ENCODE data around the gene SURF1.
"Not testable (repeated sequence)": the region's sequence is repeated elsewhere in the genome, so short reads cannot be mapped to it uniquely, and the experiment has no call there.

SURF1 gene

DNA sequence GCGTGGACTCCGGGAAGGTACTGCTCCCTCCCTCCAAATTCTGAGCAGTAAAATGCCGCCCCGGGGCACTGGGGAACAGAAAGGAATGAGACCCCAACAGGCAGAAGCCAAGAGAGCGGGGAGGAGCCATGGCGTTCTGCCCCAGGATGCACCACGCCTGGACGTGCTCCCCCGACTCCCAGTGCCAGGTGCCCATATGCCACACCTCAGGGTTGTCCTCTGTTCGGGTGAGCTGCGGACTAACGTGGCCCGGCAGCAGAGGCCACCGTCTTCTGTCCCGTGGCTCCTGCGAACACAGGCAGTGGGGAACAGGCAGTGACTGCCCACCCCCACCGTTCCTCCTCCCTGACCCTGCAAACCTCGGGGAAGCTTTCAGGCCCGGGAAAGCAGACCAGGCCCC is 25.1 kb downstream of the SURF1 start:
- no peak for DNase-seq (ENCODE audit: low read depth)
- no peak for TF ChIP-seq CTCF (conservative IDR thresholded peaks at IDR 0.05; ENCODE audit: low read length)
- H3K4me3 ChIP-seq (ENCODE audit: low read length): no peak overlapping the region

GRCh38 chr9:133329306-133330156 is 26.8 kb downstream of the SURF1 start:
- TF ChIP-seq CTCF (conservative IDR thresholded peaks at IDR 0.05; ENCODE audit: low read length): peak; percentile 51
- H3K4me3 ChIP-seq (ENCODE audit: low read length); DNase-seq (ENCODE audit: low read depth): not testable (repeated sequence)

DNA sequence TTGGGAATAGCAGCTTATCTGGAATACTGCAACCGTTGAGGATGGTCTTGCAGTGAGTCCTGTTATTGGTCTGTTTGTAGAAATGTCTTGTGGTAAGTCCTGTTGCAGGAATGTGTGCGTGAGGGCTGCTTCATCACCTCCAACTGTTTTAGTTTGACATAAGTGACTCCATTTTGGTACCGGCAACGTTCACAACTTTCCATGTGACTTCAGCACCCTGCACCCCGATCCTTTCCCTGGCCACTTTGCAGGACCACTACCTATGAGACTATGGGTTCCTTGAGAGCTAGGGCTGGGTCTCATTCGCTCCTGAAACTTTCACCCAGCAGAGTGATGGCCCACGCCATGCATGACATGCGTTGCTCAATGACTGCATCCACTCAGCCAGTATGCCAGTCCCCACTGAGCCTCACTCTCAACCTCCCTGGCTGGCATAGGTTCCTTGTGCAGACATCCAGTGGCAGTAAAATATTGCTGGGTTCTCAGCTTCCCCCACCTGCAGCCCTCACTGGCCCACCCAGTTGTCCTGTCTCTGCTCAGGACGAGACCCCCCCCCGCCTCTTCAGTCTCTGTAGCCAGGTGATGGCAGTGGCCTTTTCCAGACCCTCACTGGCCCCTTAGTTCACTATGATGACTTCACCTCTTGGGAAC is 28.3 kb downstream of the SURF1 start:
- no peak for DNase-seq (ENCODE audit: low read depth)
- no peak overlapping the region for H3K4me3 ChIP-seq (ENCODE audit: low read length)
- no peak for TF ChIP-seq CTCF (conservative IDR thresholded peaks at IDR 0.05; ENCODE audit: low read length)

DNA sequence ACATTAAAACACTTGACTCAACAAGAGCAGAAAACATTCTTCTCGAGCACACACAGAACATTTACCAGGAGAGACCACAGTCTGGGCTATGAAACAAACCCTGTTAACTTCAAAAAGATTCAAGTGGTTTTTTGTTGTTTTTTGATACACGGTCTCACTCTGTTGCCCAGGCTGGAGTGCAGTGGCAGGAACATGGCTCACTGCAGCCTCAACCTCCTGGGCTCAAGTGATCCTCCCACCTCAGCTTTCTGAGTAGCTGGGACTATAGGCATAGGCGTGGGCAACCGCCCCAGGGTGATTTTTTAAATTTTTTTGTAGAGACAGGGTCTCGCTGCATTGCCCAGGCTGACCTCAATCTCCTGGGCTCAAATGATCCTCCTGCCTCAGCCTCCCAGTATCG is 29.3 kb downstream of the SURF1 start:
- not testable (repeated sequence) for DNase-seq (ENCODE audit: low read depth); H3K4me3 ChIP-seq (ENCODE audit: low read length)

GRCh38 chr9:133323991-133324703 is 32.1 kb downstream of the SURF1 start:
- no peak for DNase-seq (ENCODE audit: low read depth)
- no peak for TF ChIP-seq CTCF (conservative IDR thresholded peaks at IDR 0.05; ENCODE audit: low read length)
- H3K4me3 ChIP-seq (ENCODE audit: low read length): no peak overlapping the region

GRCh38 chr9:133323211-133323610 is 33.1 kb downstream of the SURF1 start:
- H3K4me3 ChIP-seq (ENCODE audit: low read length): no peak overlapping the region
- no peak for TF ChIP-seq CTCF (conservative IDR thresholded peaks at IDR 0.05; ENCODE audit: low read length)

DNA sequence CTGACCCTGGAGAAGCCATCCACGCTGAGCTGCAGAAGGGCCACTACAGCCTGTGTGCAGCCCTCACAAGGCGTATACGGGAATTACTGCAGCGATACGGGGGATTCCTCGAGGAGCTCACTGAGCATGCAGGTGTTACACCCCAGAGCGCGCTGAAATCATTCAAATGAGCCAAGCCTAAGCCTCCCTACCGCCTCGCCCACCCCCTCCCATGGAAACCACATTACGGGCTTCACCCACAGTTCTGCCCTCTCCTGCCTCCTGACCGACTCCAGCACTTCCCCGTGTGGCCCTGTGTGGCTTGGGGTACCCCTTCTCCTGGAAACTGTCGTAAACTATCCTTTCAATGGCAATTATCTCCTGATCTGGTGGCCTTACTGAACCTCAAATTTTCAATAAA is 33.6 kb downstream of the SURF1 start:
- no peak for DNase-seq (ENCODE audit: low read depth)
- no peak overlapping the region for H3K4me3 ChIP-seq (ENCODE audit: low read length)
- no peak for TF ChIP-seq CTCF (conservative IDR thresholded peaks at IDR 0.05; ENCODE audit: low read length)

More at GRCh38 chr9:133323211-133323610, 33.1 kb downstream of the SURF1 start:
- DNase-seq (ENCODE audit: low read depth): no peak

Measured in AG10803 (cell line).